AG04450 (cell line): Measurements from ENCODE around the gene CDK6. TPM values are rescaled to one million over a fixed set of nuclear protein-coding genes. Genes with fewer than 3 reads are reported as not detected.

Experiments
- CTCF ChIA-PET: fragments of 300-600, 350-600 bp; formaldehyde crosslinking; extraction: SDS; loops from one replicate; lab custom pipeline; 2022; ENCODE audit warnings: antibody characterized with exemption, inconsistent platforms; lab: Charles Lee
- POLR2A ChIA-PET: fragments of 350-600 bp; formaldehyde crosslinking; extraction: SDS; loops from one replicate; lab custom pipeline; 2021; ENCODE audit warnings: antibody characterized with exemption, inconsistent platforms; lab: Yijun Ruan, JAX
- DNase-seq: peaks from one replicate; pipeline ENCODE4 v3.0.0-alpha.2; 2011; ENCODE audit warnings: low read depth, low spot score
- H3K27ac ChIP-seq: one replicate; pipeline ENCODE4 v1.5.1; 2012; ENCODE audit warnings: low read depth, low read length, control low read depth
- H3K27me3 ChIP-seq: one replicate; pipeline ENCODE4 v1.6.0; 2012; ENCODE audit warnings: low read length; ENCODE audit not compliant: control insufficient read depth, insufficient read depth
- H3K4me3 ChIP-seq: 2 replicates; pipeline ENCODE4 v1.5.1; 2011; ENCODE audit warnings: mild to moderate bottlenecking, low read depth, low read length, control low read depth
- H3K9me3 ChIP-seq: 2 replicates; pipeline ENCODE4 v1.5.1; 2012; ENCODE audit warnings: low read length; ENCODE audit not compliant: control insufficient read depth, insufficient read depth
- CTCF ChIP-seq: IDR thresholded peaks from 2 replicates; pipeline ENCODE4 v1.5.1; 2011; ENCODE audit warnings: low read depth, low read length, control low read depth, inconsistent platforms
- polyA plus RNA-seq: library from polyadenylated mRNA; depleted of rRNA; stranded (reverse); fragments of >200 nt; gene quantifications from 2 replicates; pipeline ENCODE4 v1.2.3, GENCODE V29; 2011

Gene CDK6
- polyA plus RNA-seq, 1 experiment = 40.6 TPM

- no peak overlapping the region for H3K27ac ChIP-seq
- H3K4me3 ChIP-seq = no peak overlapping the region
Observed at GRCh38 chr7:92785923-92786322, 50.5 kb downstream of the CDK6 start.

GRCh38 chr7:92784935-92785334, 51.4 kb downstream of the CDK6 start:
- H3K9me3 ChIP-seq = peaks cover 4% of the 10 kb centered on the region; the same call in 1 of the 2 replicates
- no peak overlapping the region for H3K4me3 ChIP-seq
- no peaks in the 10 kb centered on the region for H3K27me3 ChIP-seq
- CTCF ChIA-PET = no interaction called here
- H3K27ac ChIP-seq = no peak overlapping the region
- TF ChIP-seq CTCF = no peak
- no peak for DNase-seq
- POLR2A ChIA-PET = no interaction called here

More at GRCh38 chr7:92785923-92786322, 50.5 kb downstream of the CDK6 start:
- ChIA-PET POLR2A (interaction anchor here (0.6 kb wide), 1 partner anchor 24 kb away, joined by 4 read pairs; no protein-coding TSS in a partner anchor), CTCF (no interaction called here)
- Histone ChIP-seq H3K27me3 (no peaks in the 10 kb centered on the region), H3K9me3 (peaks cover 4% of the 10 kb centered on the region; the same call in 1 of the 2 replicates)
- no peak for DNase-seq
- TF ChIP-seq CTCF = no peak

GRCh38 chr7:92783260-92784201, 52.8 kb downstream of the CDK6 start:
- H3K27me3 ChIP-seq = no peaks in the 10 kb centered on the region
- peak; percentile 13; the same call in 1 of the 2 replicates for TF ChIP-seq CTCF
- H3K4me3 ChIP-seq = no peak overlapping the region
- peaks cover under 1% of the 10 kb centered on the region; the same call in 1 of the 2 replicates for H3K9me3 ChIP-seq
- POLR2A ChIA-PET = interaction anchor here (0.7 kb wide), 1 partner anchor 162 kb away, joined by 3 read pairs; no protein-coding TSS in a partner anchor
- CTCF ChIA-PET = interaction anchor here (0.7 to 1.1 kb wide), 3 partner anchors 17 to 62 kb away, joined by 3 read pairs; no protein-coding TSS in a partner anchor
- no peak for DNase-seq
- H3K27ac ChIP-seq = no peak overlapping the region

GRCh38 chr7:92782855-92783254, 53.5 kb downstream of the CDK6 start:
- CTCF ChIA-PET = interaction anchor here (1.0 kb wide), 1 partner anchor 27 kb away, joined by 3 read pairs; no protein-coding TSS in a partner anchor
- POLR2A ChIA-PET = no interaction called here
- no peak overlapping the region for H3K27ac ChIP-seq
- no peaks in the 10 kb centered on the region for H3K27me3 ChIP-seq
- no peak for DNase-seq
- no peaks in the 10 kb centered on the region for H3K9me3 ChIP-seq
- no peak for TF ChIP-seq CTCF
- no peak overlapping the region for H3K4me3 ChIP-seq

- no peaks in the 10 kb centered on the region for H3K27me3 ChIP-seq
- POLR2A ChIA-PET = no interaction called here
- H3K9me3 ChIP-seq = no peaks in the 10 kb centered on the region
- H3K27ac ChIP-seq = no peak overlapping the region
- no peak overlapping the region for H3K4me3 ChIP-seq
- CTCF ChIA-PET = interaction anchor here (0.6 kb wide), 1 partner anchor 49 kb away, joined by 3 read pairs; no protein-coding TSS in a partner anchor
- TF ChIP-seq CTCF = no peak
- DNase-seq = no peak
Observed at GRCh38 chr7:92782236-92782635, 54.1 kb downstream of the CDK6 start.
